H1 (cell line): ENCODE results near the gene DCN. TPM values are rescaled to one million over a fixed set of nuclear protein-coding genes. Genes with fewer than 3 reads are reported as not detected.

ENCODE experiments used
- CTCF ChIA-PET: fragments of 300-600 bp; sonication (Branson Sonifier 250); formaldehyde crosslinking; loops from one replicate; lab custom pipeline; 2021; ENCODE audit not compliant: partially characterized antibody; lab: Charles Lee
- POLR2A ChIA-PET: fragments of 300-600 bp; sonication (Branson Sonifier 250); formaldehyde crosslinking; loops from one replicate; lab custom pipeline; 2021; ENCODE audit warnings: inconsistent platforms; ENCODE audit not compliant: partially characterized antibody; lab: Charles Lee
- DNase-seq, 2 experiments: peaks; one replicate each; pipeline versions ENCODE4 v3.0.0 to v3.0.0-alpha.2; 2010 to 2022; ENCODE audit warnings: low spot score in 2 of 2, low read depth in 1 of 2, mixed read lengths in 1 of 2
- FAIRE-seq: peaks from 2 replicates; lab custom pipeline; 2011; peaks lifted over from hg19 to GRCh38; lab: Jason Lieb, UNC
- H2AFZ ChIP-seq: 2 replicates; pipeline ENCODE4 v1.8.1; 2012; ENCODE audit warnings: low read length, inconsistent platforms
- H2AK5ac ChIP-seq: 2 replicates; pipeline ENCODE4 v1.6.1; 2013; ENCODE audit warnings: low read depth, low read length
- H2BK120ac ChIP-seq: replicated peaks from 2 replicates; pipeline ENCODE3; 2013; ENCODE audit warnings: low read depth, low read length, inconsistent platforms
- H2BK12ac ChIP-seq: 2 replicates; pipeline ENCODE4 v1.6.1; 2013; ENCODE audit warnings: low read depth, low read length
- H2BK15ac ChIP-seq: 2 replicates; pipeline ENCODE4 v1.6.1; 2013; ENCODE audit warnings: low read length
- H2BK20ac ChIP-seq: 2 replicates; pipeline ENCODE4 v1.6.1; 2013; ENCODE audit warnings: low read length
- H2BK5ac ChIP-seq: 2 replicates; pipeline ENCODE4 v1.6.1; 2013; ENCODE audit warnings: low read depth, low read length
- H3K14ac ChIP-seq: 2 replicates; pipeline ENCODE4 v1.6.1; 2013; ENCODE audit warnings: inconsistent platforms; ENCODE audit not compliant: insufficient read length
- H3K18ac ChIP-seq: 2 replicates; pipeline ENCODE4 v1.6.1; 2013; ENCODE audit warnings: low read length; ENCODE audit errors: extremely low read depth
- H3K23ac ChIP-seq: 2 replicates; pipeline ENCODE4 v1.6.1; 2013; ENCODE audit warnings: inconsistent platforms; ENCODE audit not compliant: insufficient read length
- H3K23me2 ChIP-seq: 2 replicates; pipeline ENCODE4 v1.6.1; 2013; ENCODE audit warnings: low read depth, low read length
- H3K27ac ChIP-seq: 2 replicates; pipeline ENCODE4 v1.6.1; 2011; ENCODE audit warnings: low read depth, low read length, inconsistent platforms
- H3K27me3 ChIP-seq, 4 experiments: replicated peaks in 1 of 4; 1 replicate in 1 of 4; 2 replicates in 3 of 4; pipeline versions ENCODE4 v1.6.1 to v1.8.1; 2011 to 2013; ENCODE audit warnings: low read length in 3 of 4, mild to moderate bottlenecking in 3 of 4, inconsistent platforms in 2 of 4, mixed read lengths in 2 of 4, moderate library complexity in 1 of 4; ENCODE audit not compliant: control insufficient read depth in 3 of 4, insufficient read depth in 3 of 4; ENCODE audit errors: extremely low read depth in 1 of 4
- H3K36me3 ChIP-seq, 4 experiments: 2 replicates each; pipeline versions ENCODE4 v1.6.1 to v1.8.1; 2011 to 2013; ENCODE audit warnings: mild to moderate bottlenecking in 4 of 4, low read length in 3 of 4, moderate library complexity in 2 of 4, control low read depth in 1 of 4, inconsistent platforms in 1 of 4; ENCODE audit not compliant: insufficient read depth in 4 of 4, control insufficient read depth in 2 of 4
- H3K4ac ChIP-seq: replicated peaks from 2 replicates; pipeline ENCODE3; 2013; ENCODE audit warnings: low read length, low read depth, mixed read lengths, inconsistent platforms; ENCODE audit not compliant: insufficient read length
- H3K4me1 ChIP-seq, 4 experiments: replicated peaks in 1 of 4; 1 replicate in 1 of 4; 2 replicates in 3 of 4; pipeline versions ENCODE4 v1.6.1 to v1.8.1; 2011 to 2013; ENCODE audit warnings: low read length in 3 of 4, inconsistent platforms in 2 of 4, mixed read lengths in 1 of 4; ENCODE audit not compliant: insufficient read depth in 4 of 4, control insufficient read depth in 3 of 4
- H3K4me2 ChIP-seq, 2 experiments: 2 replicates each; pipeline versions ENCODE4 v1.6.1 to v1.8.1; 2011 to 2013; ENCODE audit warnings: low read depth in 2 of 2, low read length in 2 of 2, control low read depth in 1 of 2, inconsistent platforms in 1 of 2, mild to moderate bottlenecking in 1 of 2; ENCODE audit not compliant: insufficient read depth in 1 of 2
- H3K4me3 ChIP-seq, 4 experiments: fragments of 200-600, 300-600 bp in 1 of 4; sonication (generic), shearing (Covaris generic), sonication (Bioruptor Twin) in 1 of 4; 2 replicates each; pipeline versions ENCODE4 v1.5.1 to v1.8.1; 2011 to 2016; ENCODE audit warnings: low read length in 4 of 4, low read depth in 3 of 4, control low read depth in 2 of 4, inconsistent platforms in 2 of 4, mild to moderate bottlenecking in 2 of 4, mixed read lengths in 1 of 4, moderate library complexity in 1 of 4; ENCODE audit not compliant: insufficient read depth in 2 of 4; ENCODE audit errors: extremely low read depth in 1 of 4
- H3K56ac ChIP-seq: replicated peaks from 2 replicates; pipeline ENCODE3; 2013; ENCODE audit warnings: low read depth, mild to moderate bottlenecking, mixed read lengths, low read length, inconsistent platforms; ENCODE audit not compliant: insufficient read length
- H3K79me1 ChIP-seq: 2 replicates; pipeline ENCODE4 v1.6.1; 2013; ENCODE audit warnings: low read depth, low read length, control low read depth
- H3K79me2 ChIP-seq, 2 experiments: 2 replicates each; pipeline versions ENCODE4 v1.6.1 to v1.8.1; 2012 to 2013; ENCODE audit warnings: low read length in 2 of 2, mild to moderate bottlenecking in 2 of 2, inconsistent platforms in 1 of 2; ENCODE audit not compliant: insufficient read depth in 2 of 2, control insufficient read depth in 1 of 2
- H3K9ac ChIP-seq, 4 experiments: replicated peaks in 1 of 4; 1 replicate in 1 of 4; 2 replicates in 3 of 4; pipeline versions ENCODE4 v1.6.1 to v1.8.1; 2011 to 2013; ENCODE audit warnings: low read depth in 3 of 4, low read length in 3 of 4, control low read depth in 2 of 4, mild to moderate bottlenecking in 2 of 4, moderate library complexity in 2 of 4, inconsistent platforms in 1 of 4; ENCODE audit errors: extremely low read depth in 1 of 4
- H3K9me3 ChIP-seq, 2 experiments: 2 replicates each; pipeline versions ENCODE4 v1.6.1 to v1.8.1; 2012 to 2013; ENCODE audit warnings: mild to moderate bottlenecking in 2 of 2, moderate library complexity in 2 of 2, control low read depth in 1 of 2, inconsistent platforms in 1 of 2, low read depth in 1 of 2, low read length in 1 of 2, mixed read lengths in 1 of 2; ENCODE audit not compliant: insufficient read depth in 2 of 2
- H4K20me1 ChIP-seq, 2 experiments: replicated peaks in 1 of 2; 2 replicates each; pipeline versions ENCODE3 to v1.8.1; 2011 to 2013; ENCODE audit warnings: inconsistent platforms in 2 of 2, low read length in 2 of 2, mild to moderate bottlenecking in 1 of 2; ENCODE audit not compliant: insufficient read depth in 2 of 2, control insufficient read depth in 1 of 2
- H4K5ac ChIP-seq: 2 replicates; pipeline ENCODE4 v1.6.1; 2013; ENCODE audit warnings: low read length, low read depth, mixed read lengths, inconsistent platforms; ENCODE audit not compliant: insufficient read length
- H4K8ac ChIP-seq: 2 replicates; pipeline ENCODE4 v1.8.0; 2013; ENCODE audit warnings: mild to moderate bottlenecking, moderate library complexity, low read length, inconsistent platforms; ENCODE audit not compliant: insufficient read depth; ENCODE audit errors: extremely low read depth
- H4K91ac ChIP-seq: replicated peaks from 2 replicates; pipeline ENCODE3; 2013; ENCODE audit warnings: low read length, mixed read lengths, inconsistent platforms; ENCODE audit not compliant: insufficient read length
- ASH2L ChIP-seq: fragments of 200-600, 300-600 bp; sonication (generic); IDR thresholded peaks from one replicate; pipeline ENCODE4 v1.7.1; 2017; ENCODE audit warnings: low read length
- HDAC6 ChIP-seq: IDR thresholded peaks from one replicate; pipeline ENCODE4 v1.7.1; 2012; ENCODE audit warnings: low read depth, mild to moderate bottlenecking, inconsistent platforms, low read length, moderate library complexity
- KDM1A ChIP-seq: fragments of 200-600, 300-600 bp; sonication (generic); IDR thresholded peaks from 2 replicates; pipeline ENCODE4 v1.7.1; 2016; ENCODE audit warnings: mild to moderate bottlenecking, low read length, borderline replicate concordance
- NRF1 ChIP-seq: IDR thresholded peaks from 2 replicates; pipeline ENCODE4 v1.6.1; 2011; ENCODE audit warnings: mild to moderate bottlenecking, low read depth, low read length, improper control_type of control experiment
- POLR2A ChIP-seq, 2 experiments: IDR thresholded peaks; 1 replicate in 1 of 2; 2 replicates in 1 of 2; pipeline ENCODE4 v1.6.1; 2011; ENCODE audit warnings: low read depth in 2 of 2, low read length in 2 of 2, mild to moderate bottlenecking in 2 of 2; ENCODE audit errors: control extremely low read depth in 1 of 2
- POU5F1 ChIP-seq: IDR thresholded peaks from 2 replicates; pipeline ENCODE4 v1.6.1; 2011; ENCODE audit warnings: low read depth, mild to moderate bottlenecking, low read length, moderate library complexity
- RNF2 ChIP-seq: fragments of 200-900, 300-1000 bp; sonication (generic); IDR thresholded peaks from 2 replicates; pipeline ENCODE4 v1.7.1; 2016; ENCODE audit warnings: borderline replicate concordance, low read depth, mild to moderate bottlenecking, antibody characterized with exemption, low read length; ENCODE audit not compliant: poor library complexity, severe bottlenecking; ENCODE audit errors: missing control alignments
- SRF ChIP-seq: IDR thresholded peaks from 2 replicates; pipeline ENCODE4 v1.6.1; 2011; ENCODE audit warnings: mild to moderate bottlenecking, low read depth, low read length, moderate library complexity
- SUZ12 ChIP-seq: fragments of 200-600 bp; sonication (generic); IDR thresholded peaks from 2 replicates; pipeline ENCODE4 v1.6.1; 2012; ENCODE audit warnings: mild to moderate bottlenecking, inconsistent platforms, low read length, moderate library complexity, mixed read lengths
- YY1 ChIP-seq: IDR thresholded peaks from 2 replicates; pipeline ENCODE4 v1.6.1; 2011; ENCODE audit warnings: low read depth, mild to moderate bottlenecking, low read length
- ZNF274 ChIP-seq: IDR thresholded peaks from 2 replicates; pipeline ENCODE4 v1.7.0; 2012; ENCODE audit warnings: low read length, borderline replicate concordance; ENCODE audit errors: extremely low read depth
- WGBS, 2 experiments: shearing (Covaris generic) in 1 of 2; methylation state at CpG; one replicate each; pipeline versions ENCODE4 v1.1.6 to v1.1.7; 2013 to 2015; ENCODE audit warnings: low lambda C conversion rate in 2 of 2, mixed read lengths in 2 of 2, inconsistent platforms in 1 of 2, low coverage in 1 of 2, missing lambda C conversion rate in 1 of 2; ENCODE audit not compliant: insufficient replicate concordance in 2 of 2, insufficient coverage in 1 of 2, insufficient read length in 1 of 2; ENCODE audit errors: extremely low coverage in 1 of 2, missing lambda C conversion rate in 1 of 2; 5-methylcytosine and 5-hydroxymethylcytosine counted together
- polyA plus RNA-seq, 7 experiments: library from polyadenylated mRNA; depleted of rRNA in 3 of 7; stranded (reverse) in 5 of 7; unstranded in 2 of 7; fragments of >200 nt in 5 of 7; fragments of 200-250 nt in 2 of 7; gene quantifications; 1 replicate in 5 of 7; 2 replicates in 1 of 7; 4 replicates in 1 of 7; pipeline versions ENCODE4 v1.2.1 to v1.2.3, GENCODE V29; 2011 to 2013; ENCODE audit warnings: missing spikeins in 2 of 7, mixed read lengths in 2 of 7
- total RNA-seq: library from RNA; stranded (reverse); fragmentation: NEBNext Ultra II Directional; extraction: Animal tissue kit (Norgen Biotek cat#: 25700); gene quantifications from 2 replicates; pipeline ENCODE4 v1.2.1, GENCODE V29; 2021
- TF ChIP-seq, protein P1 (sequence below): IDR thresholded peaks from 2 replicates; pipeline ENCODE4 v1.6.1; 2012; ENCODE audit warnings: inconsistent platforms

Gene DCN
- total and polyA plus RNA-seq, 2 of the 8 experiments (the other 6 are each of a cell fraction or from before 2014, with no cell fraction given), result not detected

DNA sequence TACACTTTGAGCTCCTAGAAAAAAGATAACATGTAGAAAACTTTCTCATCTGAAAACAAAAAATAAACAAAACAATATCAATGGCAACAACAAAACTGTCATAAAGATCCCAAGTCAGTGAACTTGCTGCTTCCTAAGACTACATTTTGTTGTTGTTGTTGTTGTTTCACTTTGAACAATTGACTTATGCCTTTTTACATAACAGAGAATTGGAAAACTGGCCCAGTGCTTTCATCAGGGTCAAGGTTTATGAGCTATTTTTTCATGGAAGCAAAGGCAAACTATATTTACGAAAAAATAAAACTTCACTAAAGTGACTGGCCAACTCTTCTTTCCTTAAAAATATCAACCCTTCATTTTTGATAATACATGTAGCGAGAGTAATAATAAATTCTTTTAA lies 6.3 kb downstream of the DCN start:
- POLR2A ChIA-PET, result no interaction called here

More for the DNA sequence above, 6.3 kb downstream of the DCN start:
- no peaks in the 10 kb centered on the region for H3K36me3 ChIP-seq
- no peak overlapping the region for H2AK5ac ChIP-seq
- H3K23ac ChIP-seq, result no peak overlapping the region
- CTCF ChIA-PET, result interaction anchor here (0.7 to 3.4 kb wide), 11 partner anchors 9 to 190 kb away, joined by 3 to 18 read pairs (median 4); no protein-coding TSS in a partner anchor
- H3K79me2 ChIP-seq, result no peaks in the 10 kb centered on the region
- H3K56ac ChIP-seq, result no peak overlapping the region
- H3K4me2 ChIP-seq, result no peak overlapping the region
- no peak overlapping the region for H2BK12ac ChIP-seq
- H4K8ac ChIP-seq, result no peak overlapping the region
- no peak overlapping the region for H3K14ac ChIP-seq
- H3K9me3 ChIP-seq, result no peaks in the 10 kb centered on the region
- WGBS, 2 experiments, result 100% methylated on average over 2 of the region's 2 CpGs; no CpG with 5 or more reads in 1 of the 2 experiments
- no peak overlapping the region for H2BK20ac ChIP-seq
- H3K4ac ChIP-seq, result no peak overlapping the region
- H3K18ac ChIP-seq, result no peak overlapping the region
- H4K5ac ChIP-seq, result no peak overlapping the region
- FAIRE-seq (no peak), DNase-seq (no peak)
- H3K4me1 ChIP-seq, result no peaks in the 10 kb centered on the region
- no peaks in the 10 kb centered on the region; the same call in 1 of the 2 replicates for H3K23me2 ChIP-seq
- H3K27ac ChIP-seq, result no peak overlapping the region
- no peaks in the 10 kb centered on the region for H3K79me1 ChIP-seq
- peaks cover 0 to 1% of the 10 kb centered on the region in 2 experiments for H4K20me1 ChIP-seq
- no peak overlapping the region for H3K9ac ChIP-seq
- H2BK15ac ChIP-seq, result no peak overlapping the region
- H4K91ac ChIP-seq, result no peak overlapping the region
- no peaks in the 10 kb centered on the region for H3K27me3 ChIP-seq
- no peak overlapping the region for H2BK120ac ChIP-seq
- no peak overlapping the region for H2BK5ac ChIP-seq
- H3K4me3 ChIP-seq, result no peak overlapping the region
- no peak overlapping the region for H2AFZ ChIP-seq
- no peak for TF ChIP-seq POU5F1
- TF ChIP-seq ZNF274, result no peak
- TF ChIP-seq SUZ12, result no peak
- no peak for TF ChIP-seq RNF2
- TF ChIP-seq, protein P1, sequence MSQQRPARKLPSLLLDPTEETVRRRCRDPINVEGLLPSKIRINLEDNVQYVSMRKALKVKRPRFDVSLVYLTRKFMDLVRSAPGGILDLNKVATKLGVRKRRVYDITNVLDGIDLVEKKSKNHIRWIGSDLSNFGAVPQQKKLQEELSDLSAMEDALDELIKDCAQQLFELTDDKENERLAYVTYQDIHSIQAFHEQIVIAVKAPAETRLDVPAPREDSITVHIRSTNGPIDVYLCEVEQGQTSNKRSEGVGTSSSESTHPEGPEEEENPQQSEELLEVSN, result no peak
- no peak for TF ChIP-seq KDM1A
- TF ChIP-seq NRF1, result no peak
- no peak for TF ChIP-seq YY1
- no peak for TF ChIP-seq SRF
- no peak for TF ChIP-seq POLR2A (IDR thresholded peaks at IDR 0.05; ENCODE audit: control extremely low read depth in 1 of 2, low read depth in 2 of 2, low read length in 2 of 2)
- no peak for TF ChIP-seq HDAC6
- TF ChIP-seq ASH2L, result no peak
